ENCODE measurements around the gene DIDO1. TPM values are rescaled to one million over a fixed set of nuclear protein-coding genes. Genes with fewer than 3 reads are reported as not detected.

The DIDO1 gene
- total and polyA plus RNA-seq, 2 of the 13 experiments (the other 11 are each of a cell fraction or from before 2014, with no cell fraction given), result 75.0 to 75.1 TPM

GRCh38 chr20:62896526-62896925, 29.8 kb downstream of the DIDO1 start:
- no peak overlapping the region for H3K9ac ChIP-seq (ENCODE audit: insufficient read depth, low read depth, low read length)
- intact Hi-C loops (cut with micrococcal nuclease; ENCODE audit: unreplicated experiment) (no loop called here), in situ Hi-C loops (cut with HindIII; ENCODE audit: extremely low pct_ligation_motif_present, low pct_unique_long_range_greater_than_20kb) (no loop called here)
- H4K20me1 ChIP-seq (ENCODE audit: insufficient read depth, low read length), result peaks cover 11% of the 10 kb centered on the region
- POLR2A ChIA-PET, result no interaction called here
- no peak overlapping the region for H3K27ac ChIP-seq (ENCODE audit: extremely low read length, insufficient read depth, low read length)
- H3K4me3 ChIP-seq (replicated peaks in 1 of 3; ENCODE audit: insufficient read depth in 1 of 3, low read depth in 2 of 3, low read length in 3 of 3), result no peak overlapping the region
- ATAC-seq (no peak), DNase-seq (ENCODE audit: low spot score) (no peak), FAIRE-seq (no peak)
- no peak overlapping the region for H3K4me2 ChIP-seq (ENCODE audit: low read depth, low read length)
- H3K4me1 ChIP-seq (ENCODE audit: insufficient read depth, low read length), result peaks cover 32% of the 10 kb centered on the region
- CTCF ChIA-PET (ENCODE audit: low intra/inter-chr PET ratio, low total read pairs), result no interaction called here
- H3K9me3 ChIP-seq (ENCODE audit: low read length), result no peaks in the 10 kb centered on the region
- 99% methylated on average over 16 of the region's 16 CpGs for WGBS (ENCODE audit: low lambda C conversion rate)
- H3K27me3 ChIP-seq (ENCODE audit: control insufficient read depth in 1 of 2, insufficient read depth in 2 of 2, low read length in 2 of 2), result no peaks in the 10 kb centered on the region
- H3K79me2 ChIP-seq (ENCODE audit: insufficient read depth, low read length), result no peaks in the 10 kb centered on the region
- BruUV-seq (replicated peaks), result no TSS peak
- no peak overlapping the region for H2AFZ ChIP-seq (ENCODE audit: low read length)
- H3K36me3 ChIP-seq (replicated peaks in 1 of 2; ENCODE audit: control insufficient read depth in 1 of 2, insufficient read depth in 2 of 2, low read length in 2 of 2), result peaks cover 26 to 52% of the 10 kb centered on the region in 2 experiments
- TF ChIP-seq ZNF740 (CRISPR knock-in tag; IDR thresholded peaks at IDR 0.05) (no peak), MED1 (CRISPR knock-in tag; IDR thresholded peaks at IDR 0.05) (no peak), ELK4 (CRISPR knock-in tag; IDR thresholded peaks at IDR 0.05; ENCODE audit: borderline replicate concordance) (no peak), CBFB (CRISPR knock-in tag; IDR thresholded peaks at IDR 0.05) (0 out of 2 replicates have a peak, but pooled peaks have one; percentile 20), CBX2 (IDR thresholded peaks at IDR 0.05; ENCODE audit: low read depth, low read length) (no peak), CBX2 (CRISPR knock-in tag; IDR thresholded peaks at IDR 0.05; ENCODE audit: low read depth) (no peak), ZNF639 (CRISPR knock-in tag; conservative IDR thresholded peaks at IDR 0.05) (no peak), ERF (CRISPR knock-in tag; IDR thresholded peaks at IDR 0.05) (no peak), RXRB (CRISPR knock-in tag; IDR thresholded peaks at IDR 0.05; ENCODE audit: borderline replicate concordance) (no peak), ZNF468 (CRISPR knock-in tag; IDR thresholded peaks at IDR 0.05) (no peak), AGO2 (optimal IDR thresholded peaks at IDR 0.05; ENCODE audit: low read depth, low read length) (peak; percentile 90), GLMP (CRISPR knock-in tag; IDR thresholded peaks at IDR 0.05; ENCODE audit: borderline replicate concordance) (no peak), POLR2AphosphoS2 (IDR thresholded peaks at IDR 0.05; ENCODE audit: low read depth, low read length) (no peak), MEF2D (CRISPR knock-in tag; IDR thresholded peaks at IDR 0.05) (no peak), ZNF280B (CRISPR knock-in tag; IDR thresholded peaks at IDR 0.05; ENCODE audit: borderline replicate concordance) (0 out of 2 replicates have a peak, but pooled peaks have one; percentile 35), CREM (IDR thresholded peaks at IDR 0.05) (no peak), CREM (CRISPR knock-in tag; IDR thresholded peaks at IDR 0.05) (no peak), NRL (CRISPR knock-in tag; IDR thresholded peaks at IDR 0.05; ENCODE audit: borderline replicate concordance) (0 out of 2 replicates have a peak, but pooled peaks have one; percentile 31), ZNF282 (IDR thresholded peaks at IDR 0.05; ENCODE audit: partially characterized antibody) (no peak), HOXA9 (CRISPR knock-in tag; IDR thresholded peaks at IDR 0.05; ENCODE audit: borderline replicate concordance) (no peak), SRY (CRISPR knock-in tag; IDR thresholded peaks at IDR 0.05) (no peak), ZNF577 (CRISPR knock-in tag; IDR thresholded peaks at IDR 0.05; ENCODE audit: borderline replicate concordance, low read depth) (no peak)

All from HepG2 (cell line).